HepG2 (cell line): ENCODE measurements around the gene APOA1. TPM values are rescaled to one million over a fixed set of nuclear protein-coding genes. Genes with fewer than 3 reads are reported as not detected.
A peak's percentile ranks its signal among the peaks of the same experiment; 100 is the strongest.

ENCODE experiments used
- BCL3 ChIP-seq: sonication (generic); formaldehyde crosslinking; IDR thresholded peaks from 2 replicates; pipeline ENCODE4 v1.5.1; 2020; ENCODE audit warnings: mild to moderate bottlenecking, missing genetic modification reagents, moderate library complexity
- FOXK1 ChIP-seq: sonication (generic); formaldehyde crosslinking; IDR thresholded peaks from 2 replicates; pipeline ENCODE4 v1.4.0; 2020; ENCODE audit warnings: low read depth, missing genetic modification reagents, borderline replicate concordance
- JUNB ChIP-seq: sonication (generic); formaldehyde crosslinking; IDR thresholded peaks from 2 replicates; pipeline ENCODE4 v1.8.0; 2022; ENCODE audit warnings: missing genetic modification reagents, mild to moderate bottlenecking, borderline replicate concordance
- KDM2A ChIP-seq: sonication (generic); formaldehyde crosslinking; IDR thresholded peaks from 2 replicates; pipeline ENCODE4 v1.4.0; 2020; ENCODE audit warnings: low read depth, missing genetic modification reagents, borderline replicate concordance
- LCORL ChIP-seq, 2 experiments: fragments of 450-650 bp in 1 of 2; sonication (generic) in 1 of 2; formaldehyde crosslinking in 1 of 2; IDR thresholded peaks; 2 replicates each; pipeline versions ENCODE4 v1.5.0 to v1.6.1; 2017 to 2020; ENCODE audit warnings: antibody characterized with exemption in 1 of 2, missing genetic modification reagents in 1 of 2
- MXD4 ChIP-seq: IDR thresholded peaks from 2 replicates; pipeline ENCODE4 v1.6.1; 2016; ENCODE audit warnings: mild to moderate bottlenecking, missing biosample characterization, missing genetic modification reagents
- NFAT5 ChIP-seq: sonication (generic); formaldehyde crosslinking; IDR thresholded peaks from 2 replicates; pipeline ENCODE4 v1.4.0; 2020; ENCODE audit warnings: missing genetic modification reagents
- PAF1 ChIP-seq: IDR thresholded peaks from 2 replicates; pipeline ENCODE4 v1.6.1; 2016; ENCODE audit warnings: missing genetic modification reagents, missing compliant biosample characterization
- SMC3 ChIP-seq: IDR thresholded peaks from 2 replicates; pipeline ENCODE4 v1.6.1; 2011; ENCODE audit warnings: low read length, improper control_type of control experiment
- STAG1 ChIP-seq: sonication (generic); formaldehyde crosslinking; IDR thresholded peaks from 2 replicates; pipeline ENCODE4 v1.4.0; 2020; ENCODE audit warnings: missing genetic modification reagents
- TCF7L2 ChIP-seq: IDR thresholded peaks from 2 replicates; pipeline ENCODE4 v1.6.1; 2011; ENCODE audit warnings: mild to moderate bottlenecking, low read depth, low read length, moderate library complexity
- YEATS4 ChIP-seq: sonication (generic); formaldehyde crosslinking; IDR thresholded peaks from 2 replicates; pipeline ENCODE4 v1.4.0; 2020; ENCODE audit warnings: missing genetic modification reagents, borderline replicate concordance
- ZKSCAN8 ChIP-seq: IDR thresholded peaks from 2 replicates; pipeline ENCODE4 v1.6.1; 2016; ENCODE audit warnings: borderline replicate concordance, missing genetic modification reagents, missing compliant biosample characterization
- ZNF230 ChIP-seq: sonication (generic); formaldehyde crosslinking; IDR thresholded peaks from 2 replicates; pipeline ENCODE4 v1.4.0; 2020; ENCODE audit warnings: mild to moderate bottlenecking, missing genetic modification reagents
- ZNF333 ChIP-seq: sonication (generic); formaldehyde crosslinking; IDR thresholded peaks from 2 replicates; pipeline ENCODE4 v1.4.0; 2020; ENCODE audit warnings: mild to moderate bottlenecking, missing genetic modification reagents, borderline replicate concordance
- ZNF335 ChIP-seq: sonication (generic); formaldehyde crosslinking; IDR thresholded peaks from 2 replicates; pipeline ENCODE4 v1.4.0; 2020; ENCODE audit warnings: missing genetic modification reagents
- ZNF33A ChIP-seq: sonication (generic); formaldehyde crosslinking; IDR thresholded peaks from 2 replicates; pipeline ENCODE4 v1.5.1; 2020; ENCODE audit warnings: missing genetic modification reagents, mild to moderate bottlenecking, moderate library complexity, borderline replicate concordance
- ZNF777 ChIP-seq: sonication (generic); formaldehyde crosslinking; IDR thresholded peaks from 2 replicates; pipeline ENCODE4 v1.4.0; 2020; ENCODE audit warnings: missing genetic modification reagents
- polyA plus RNA-seq, 8 experiments: library from polyadenylated mRNA; depleted of rRNA in 3 of 8; stranded (reverse) in 7 of 8; unstranded in 1 of 8; fragments of >200 nt; fragmentation: Illumina TruSeq in 4 of 8; extraction: Trizol in 4 of 8; gene quantifications; 2 replicates each; pipeline versions ENCODE4 v1.2.1 to v1.2.3, GENCODE V29; 2011 to 2016; ENCODE audit warnings: low read depth in 4 of 8, missing spikeins in 1 of 8, mixed read lengths in 1 of 8; ENCODE audit not compliant: insufficient read depth in 1 of 8
- total RNA-seq, 5 experiments: library from RNA; depleted of rRNA; stranded (reverse); fragments of >200 nt; fragmentation: Illumina TruSeq; extraction: Trizol; gene quantifications; 2 replicates each; pipeline ENCODE4 v1.2.3, GENCODE V29; 2016; ENCODE audit warnings: low read depth in 1 of 5
- TF ChIP-seq, protein P1 (sequence below): sonication (generic); formaldehyde crosslinking; IDR thresholded peaks from 2 replicates; pipeline ENCODE4 v1.4.0; 2020; ENCODE audit warnings: missing genetic modification reagents, borderline replicate concordance

The APOA1 gene
- total and polyA plus RNA-seq, 2 of the 13 experiments (the other 11 are each of a cell fraction or from before 2014, with no cell fraction given) = 1,973 to 5,485 TPM

GRCh38 chr11:116840224-116840745, 2.9 kb upstream of the APOA1 start (continued):
- TF ChIP-seq, protein P1, sequence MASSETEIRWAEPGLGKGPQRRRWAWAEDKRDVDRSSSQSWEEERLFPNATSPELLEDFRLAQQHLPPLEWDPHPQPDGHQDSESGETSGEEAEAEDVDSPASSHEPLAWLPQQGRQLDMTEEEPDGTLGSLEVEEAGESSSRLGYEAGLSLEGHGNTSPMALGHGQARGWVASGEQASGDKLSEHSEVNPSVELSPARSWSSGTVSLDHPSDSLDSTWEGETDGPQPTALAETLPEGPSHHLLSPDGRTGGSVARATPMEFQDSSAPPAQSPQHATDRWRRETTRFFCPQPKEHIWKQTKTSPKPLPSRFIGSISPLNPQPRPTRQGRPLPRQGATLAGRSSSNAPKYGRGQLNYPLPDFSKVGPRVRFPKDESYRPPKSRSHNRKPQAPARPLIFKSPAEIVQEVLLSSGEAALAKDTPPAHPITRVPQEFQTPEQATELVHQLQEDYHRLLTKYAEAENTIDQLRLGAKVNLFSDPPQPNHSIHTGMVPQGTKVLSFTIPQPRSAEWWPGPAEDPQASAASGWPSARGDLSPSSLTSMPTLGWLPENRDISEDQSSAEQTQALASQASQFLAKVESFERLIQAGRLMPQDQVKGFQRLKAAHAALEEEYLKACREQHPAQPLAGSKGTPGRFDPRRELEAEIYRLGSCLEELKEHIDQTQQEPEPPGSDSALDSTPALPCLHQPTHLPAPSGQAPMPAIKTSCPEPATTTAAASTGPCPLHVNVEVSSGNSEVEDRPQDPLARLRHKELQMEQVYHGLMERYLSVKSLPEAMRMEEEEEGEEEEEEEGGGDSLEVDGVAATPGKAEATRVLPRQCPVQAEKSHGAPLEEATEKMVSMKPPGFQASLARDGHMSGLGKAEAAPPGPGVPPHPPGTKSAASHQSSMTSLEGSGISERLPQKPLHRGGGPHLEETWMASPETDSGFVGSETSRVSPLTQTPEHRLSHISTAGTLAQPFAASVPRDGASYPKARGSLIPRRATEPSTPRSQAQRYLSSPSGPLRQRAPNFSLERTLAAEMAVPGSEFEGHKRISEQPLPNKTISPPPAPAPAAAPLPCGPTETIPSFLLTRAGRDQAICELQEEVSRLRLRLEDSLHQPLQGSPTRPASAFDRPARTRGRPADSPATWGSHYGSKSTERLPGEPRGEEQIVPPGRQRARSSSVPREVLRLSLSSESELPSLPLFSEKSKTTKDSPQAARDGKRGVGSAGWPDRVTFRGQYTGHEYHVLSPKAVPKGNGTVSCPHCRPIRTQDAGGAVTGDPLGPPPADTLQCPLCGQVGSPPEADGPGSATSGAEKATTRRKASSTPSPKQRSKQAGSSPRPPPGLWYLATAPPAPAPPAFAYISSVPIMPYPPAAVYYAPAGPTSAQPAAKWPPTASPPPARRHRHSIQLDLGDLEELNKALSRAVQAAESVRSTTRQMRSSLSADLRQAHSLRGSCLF = no peak
- no peak for TF ChIP-seq PAF1
- TF ChIP-seq ZNF333 (CRISPR knock-in tag) = no peak
- TF ChIP-seq STAG1 = peak; percentile 61
- TF ChIP-seq YEATS4 (CRISPR knock-in tag) = 0 out of 2 replicates have a peak, but pooled peaks have one; percentile 37
- TF ChIP-seq NFAT5 (CRISPR knock-in tag) = no peak
- peak; percentile 76 for TF ChIP-seq ZNF335 (CRISPR knock-in tag)
- peak; percentile 14; the same call in 1 of the 2 replicates for TF ChIP-seq SMC3
- TF ChIP-seq TCF7L2 = no peak
- TF ChIP-seq JUNB (CRISPR knock-in tag) = no peak
- TF ChIP-seq LCORL (IDR thresholded peaks at IDR 0.05) = no peak
- TF ChIP-seq LCORL (CRISPR knock-in tag; IDR thresholded peaks at IDR 0.05) = no peak
- 0 out of 2 replicates have a peak, but pooled peaks have one; percentile 4 for TF ChIP-seq ZNF777 (CRISPR knock-in tag)
- no peak for TF ChIP-seq FOXK1 (CRISPR knock-in tag)
- TF ChIP-seq MXD4 (CRISPR knock-in tag) = no peak
- no peak for TF ChIP-seq ZKSCAN8 (CRISPR knock-in tag)
- peak; percentile 75; the same call in 1 of the 2 replicates for TF ChIP-seq ZNF33A (CRISPR knock-in tag)
- TF ChIP-seq BCL3 (CRISPR knock-in tag) = 0 out of 2 replicates have a peak, but pooled peaks have one; percentile 36
- 0 out of 2 replicates have a peak, but pooled peaks have one; percentile 21 for TF ChIP-seq ZNF230
- TF ChIP-seq KDM2A (CRISPR knock-in tag) = peak; percentile 8; the same call in 1 of the 2 replicates
